DOHH2 (cell line): ENCODE data around the gene SDCBP2.

Experiments used
- H3F3A ChIP-seq: fragments of 200-600 bp; sonication (generic), shearing (Covaris generic); 2 replicates; pipeline ENCODE4 v1.6.0; 2016; ENCODE audit warnings: antibody characterized with exemption, mild to moderate bottlenecking; ENCODE audit not compliant: control insufficient read depth, insufficient read depth
- H3K27ac ChIP-seq: fragments of 200-600 bp; sonication (generic); 2 replicates; pipeline ENCODE4 v1.5.1; 2014; ENCODE audit warnings: low read depth, mild to moderate bottlenecking, low read length, moderate library complexity
- H3K27me3 ChIP-seq: fragments of 200-600 bp; sonication (generic); 2 replicates; pipeline ENCODE4 v1.6.1; 2014; ENCODE audit warnings: mild to moderate bottlenecking, low read length, mixed read lengths; ENCODE audit not compliant: control insufficient read depth
- H3K36me3 ChIP-seq: fragments of 200-600 bp; sonication (generic); 2 replicates; pipeline ENCODE4 v1.6.1; 2014; ENCODE audit warnings: mild to moderate bottlenecking, low read length, moderate library complexity, mixed read lengths; ENCODE audit not compliant: control insufficient read depth
- H3K4me1 ChIP-seq: fragments of 200-600 bp; sonication (generic); 2 replicates; pipeline ENCODE4 v1.6.1; 2014; ENCODE audit warnings: mild to moderate bottlenecking, low read length, mixed read lengths; ENCODE audit not compliant: control insufficient read depth
- H3K4me2 ChIP-seq: fragments of 200-600 bp; sonication (generic); 2 replicates; pipeline ENCODE4 v1.6.0; 2014; ENCODE audit warnings: mild to moderate bottlenecking, low read length, moderate library complexity
- H3K4me3 ChIP-seq: fragments of 200-600 bp; sonication (generic); 2 replicates; pipeline ENCODE4 v1.5.1; 2014; ENCODE audit warnings: mild to moderate bottlenecking, low read length, mixed read lengths
- H3K79me2 ChIP-seq: fragments of 200-600 bp; sonication (generic); 2 replicates; pipeline ENCODE4 v1.6.1; 2014; ENCODE audit warnings: mild to moderate bottlenecking, low read length, mixed read lengths; ENCODE audit not compliant: control insufficient read depth
- H3K9me2 ChIP-seq: fragments of 200-600 bp; sonication (generic); replicated peaks from 2 replicates; pipeline ENCODE4 v1.6.1; 2014; ENCODE audit warnings: mild to moderate bottlenecking, low read length, mixed read lengths; ENCODE audit not compliant: control insufficient read depth
- H3K9me3 ChIP-seq: fragments of 200-600 bp; sonication (generic); 2 replicates; pipeline ENCODE4 v1.6.1; 2014; ENCODE audit warnings: antibody characterized with exemption, low read length, mixed read lengths; ENCODE audit not compliant: control insufficient read depth, insufficient read depth
- H4K20me1 ChIP-seq: fragments of 200-600 bp; sonication (generic); 2 replicates; pipeline ENCODE4 v1.6.0; 2014; ENCODE audit warnings: low read depth, mild to moderate bottlenecking, antibody characterized with exemption, low read length, moderate library complexity; ENCODE audit not compliant: control insufficient read depth, insufficient read depth
- CTCF ChIP-seq: fragments of 200-600 bp; sonication (generic); IDR thresholded peaks from one replicate; pipeline ENCODE4 v1.5.1; 2014; ENCODE audit warnings: antibody characterized with exemption, mild to moderate bottlenecking, low read depth, low read length; ENCODE audit not compliant: poor library complexity, severe bottlenecking
- EZH2phosphoT487 ChIP-seq: fragments of 200-600 bp; sonication (generic); IDR thresholded peaks from 2 replicates; pipeline ENCODE4 v1.6.1; 2017; ENCODE audit warnings: borderline replicate concordance, mild to moderate bottlenecking, antibody characterized with exemption, low read length, moderate library complexity, mixed read lengths

Gene SDCBP2

GRCh38 chr20:1308702-1309095 is 20.2 kb downstream of the SDCBP2 start:
- H3K79me2 ChIP-seq = no peaks in the 10 kb centered on the region
- H3K27ac ChIP-seq = no peak overlapping the region
- TF ChIP-seq CTCF (no peak), EZH2phosphoT487 (no peak)
- H3F3A ChIP-seq = no peaks in the 10 kb centered on the region; the same call in 1 of the 2 replicates
- no peaks in the 10 kb centered on the region for H3K9me2 ChIP-seq
- no peaks in the 10 kb centered on the region for H3K36me3 ChIP-seq
- no peak overlapping the region for H3K4me3 ChIP-seq
- no peaks in the 10 kb centered on the region for H3K9me3 ChIP-seq
- no peaks in the 10 kb centered on the region for H3K27me3 ChIP-seq
- no peaks in the 10 kb centered on the region for H4K20me1 ChIP-seq
- H3K4me1 ChIP-seq = peaks cover 2% of the 10 kb centered on the region
- no peak overlapping the region for H3K4me2 ChIP-seq

GRCh38 chr20:1308067-1308701 is 20.8 kb downstream of the SDCBP2 start:
- H3K36me3 ChIP-seq = no peaks in the 10 kb centered on the region
- H3K27ac ChIP-seq = no peak overlapping the region
- no peak overlapping the region for H3K4me2 ChIP-seq
- H3K9me3 ChIP-seq = no peaks in the 10 kb centered on the region
- H3F3A ChIP-seq = no peaks in the 10 kb centered on the region; the same call in 1 of the 2 replicates
- no peaks in the 10 kb centered on the region for H4K20me1 ChIP-seq
- no peak overlapping the region for H3K4me3 ChIP-seq
- no peaks in the 10 kb centered on the region for H3K27me3 ChIP-seq
- H3K4me1 ChIP-seq = no peaks in the 10 kb centered on the region
- H3K79me2 ChIP-seq = no peaks in the 10 kb centered on the region
- no peak for TF ChIP-seq EZH2phosphoT487
- no peak for TF ChIP-seq CTCF
- H3K9me2 ChIP-seq = no peaks in the 10 kb centered on the region

- Histone ChIP-seq H3K9me2 (no peaks in the 10 kb centered on the region), H4K20me1 (no peaks in the 10 kb centered on the region), H3K9me3 (no peaks in the 10 kb centered on the region), H3F3A (peaks cover 2% of the 10 kb centered on the region; the same call in 1 of the 2 replicates), H3K27ac (no peak overlapping the region), H3K27me3 (no peaks in the 10 kb centered on the region), H3K4me3 (no peak overlapping the region), H3K4me1 (no peaks in the 10 kb centered on the region), H3K79me2 (no peaks in the 10 kb centered on the region), H3K36me3 (no peaks in the 10 kb centered on the region), H3K4me2 (no peak overlapping the region)
- TF ChIP-seq EZH2phosphoT487 = no peak
- TF ChIP-seq CTCF = no peak
Observed at GRCh38 chr20:1307571-1307971, 21.4 kb downstream of the SDCBP2 start.
